GM18505 (cell line): Measurements from ENCODE around the gene MEF2C.

ENCODE experiments used
- ATAC-seq: cut with Tn5 transposase; IDR thresholded peaks from one replicate; pipeline ENCODE4 v1.9.1; 2021; ENCODE audit not compliant: unreplicated experiment
- POLR2A ChIP-seq: IDR thresholded peaks from 4 replicates; pipeline ENCODE4 v1.6.1; 2011; ENCODE audit warnings: borderline replicate concordance; ENCODE audit not compliant: insufficient read depth, insufficient read length; ENCODE audit errors: extremely low read depth

MEF2C gene

DNA sequence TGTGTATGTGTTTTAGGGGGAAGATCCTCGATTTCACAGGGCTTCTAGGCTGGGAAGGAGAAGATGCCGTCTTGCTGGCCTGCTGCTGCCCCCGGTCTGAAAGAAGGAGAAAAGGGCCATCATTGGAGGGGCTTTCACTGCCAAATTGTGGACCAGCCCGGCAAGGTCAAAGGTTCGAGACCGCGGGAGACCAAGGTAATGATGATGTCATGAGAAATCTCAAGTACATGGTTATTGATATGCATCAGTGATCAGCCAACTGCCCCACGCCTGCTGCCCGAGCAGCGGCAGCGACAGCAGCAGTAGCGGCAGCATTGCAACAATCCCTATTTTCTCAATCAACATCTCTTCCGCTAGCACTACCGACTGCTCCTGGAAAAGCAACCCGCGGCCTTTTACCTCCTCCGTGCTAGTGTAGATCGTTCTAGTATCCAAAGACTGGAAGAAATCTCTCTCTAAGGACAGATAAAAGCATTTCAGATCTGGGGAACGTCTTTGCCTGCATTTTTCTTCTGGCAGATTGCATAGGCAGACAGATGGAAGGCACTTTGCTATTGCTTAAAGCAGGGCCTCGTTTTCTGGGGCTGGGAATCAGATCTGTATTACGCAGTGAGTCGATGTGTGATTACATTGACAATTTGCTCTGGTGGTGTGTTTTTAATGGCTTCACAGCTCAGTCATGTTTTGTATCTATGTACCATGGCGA, 215.3 kb downstream of the MEF2C start:
- TF ChIP-seq POLR2A: no peak
- ATAC-seq: peak; percentile 27
